PFSK-1 (cell line): ENCODE data around the gene HEYL.

Experiments
- FOXP2 ChIP-seq: optimal IDR thresholded peaks from 2 replicates; pipeline ENCODE3; 2011; ENCODE audit warnings: borderline replicate concordance, control low read depth, inconsistent platforms; ENCODE audit not compliant: insufficient read depth; ENCODE audit errors: extremely low read length, extremely low read depth
- POLR2AphosphoS5 ChIP-seq: IDR thresholded peaks from 2 replicates; pipeline ENCODE4 v1.6.1; 2012; ENCODE audit warnings: low read depth, mild to moderate bottlenecking, control low read depth, low read length, moderate library complexity
- SIN3A ChIP-seq: IDR thresholded peaks from 2 replicates; pipeline ENCODE4 v1.6.1; 2012; ENCODE audit warnings: mild to moderate bottlenecking, low read length, moderate library complexity, borderline replicate concordance; ENCODE audit not compliant: insufficient read depth
- TAF1 ChIP-seq: IDR thresholded peaks from 2 replicates; pipeline ENCODE4 v1.6.1; 2012; ENCODE audit warnings: low read length, control low read depth, borderline replicate concordance; ENCODE audit not compliant: insufficient read depth
- TF ChIP-seq, protein P1 (sequence below), 2 experiments: IDR thresholded peaks; 2 replicates each; pipeline versions ENCODE4 v1.6.1 to v1.8.0; 2011 to 2012; ENCODE audit warnings: low read depth in 2 of 2, low read length in 2 of 2, control low read depth in 1 of 2, inconsistent platforms in 1 of 2, mild to moderate bottlenecking in 1 of 2, moderate library complexity in 1 of 2; ENCODE audit not compliant: insufficient read depth in 1 of 2

The HEYL gene

DNA sequence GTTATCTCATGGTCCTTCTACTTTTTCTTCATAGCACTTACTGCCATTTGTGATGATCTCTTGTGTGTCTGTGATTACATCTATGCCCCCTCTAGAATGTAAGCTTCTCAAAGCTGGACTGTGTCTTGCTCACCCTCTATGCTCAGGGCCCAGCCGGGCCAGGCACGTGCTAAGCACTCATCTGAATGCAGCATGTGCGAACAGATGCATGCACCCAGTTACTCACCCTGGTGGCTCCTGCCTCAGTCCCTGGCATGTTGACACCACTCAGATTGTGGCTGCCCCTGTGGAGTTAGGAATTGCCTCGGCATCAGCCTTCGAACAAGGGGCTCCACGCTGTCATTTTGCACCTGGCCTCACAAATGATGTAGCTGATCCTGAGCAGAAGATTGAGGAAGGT, 43.3 kb downstream of the HEYL start:
- TF ChIP-seq, protein P1, sequence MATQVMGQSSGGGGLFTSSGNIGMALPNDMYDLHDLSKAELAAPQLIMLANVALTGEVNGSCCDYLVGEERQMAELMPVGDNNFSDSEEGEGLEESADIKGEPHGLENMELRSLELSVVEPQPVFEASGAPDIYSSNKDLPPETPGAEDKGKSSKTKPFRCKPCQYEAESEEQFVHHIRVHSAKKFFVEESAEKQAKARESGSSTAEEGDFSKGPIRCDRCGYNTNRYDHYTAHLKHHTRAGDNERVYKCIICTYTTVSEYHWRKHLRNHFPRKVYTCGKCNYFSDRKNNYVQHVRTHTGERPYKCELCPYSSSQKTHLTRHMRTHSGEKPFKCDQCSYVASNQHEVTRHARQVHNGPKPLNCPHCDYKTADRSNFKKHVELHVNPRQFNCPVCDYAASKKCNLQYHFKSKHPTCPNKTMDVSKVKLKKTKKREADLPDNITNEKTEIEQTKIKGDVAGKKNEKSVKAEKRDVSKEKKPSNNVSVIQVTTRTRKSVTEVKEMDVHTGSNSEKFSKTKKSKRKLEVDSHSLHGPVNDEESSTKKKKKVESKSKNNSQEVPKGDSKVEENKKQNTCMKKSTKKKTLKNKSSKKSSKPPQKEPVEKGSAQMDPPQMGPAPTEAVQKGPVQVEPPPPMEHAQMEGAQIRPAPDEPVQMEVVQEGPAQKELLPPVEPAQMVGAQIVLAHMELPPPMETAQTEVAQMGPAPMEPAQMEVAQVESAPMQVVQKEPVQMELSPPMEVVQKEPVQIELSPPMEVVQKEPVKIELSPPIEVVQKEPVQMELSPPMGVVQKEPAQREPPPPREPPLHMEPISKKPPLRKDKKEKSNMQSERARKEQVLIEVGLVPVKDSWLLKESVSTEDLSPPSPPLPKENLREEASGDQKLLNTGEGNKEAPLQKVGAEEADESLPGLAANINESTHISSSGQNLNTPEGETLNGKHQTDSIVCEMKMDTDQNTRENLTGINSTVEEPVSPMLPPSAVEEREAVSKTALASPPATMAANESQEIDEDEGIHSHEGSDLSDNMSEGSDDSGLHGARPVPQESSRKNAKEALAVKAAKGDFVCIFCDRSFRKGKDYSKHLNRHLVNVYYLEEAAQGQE (IDR thresholded peaks at IDR 0.05; ENCODE audit: insufficient read depth in 1 of 2, low read depth in 2 of 2, low read length in 2 of 2): no peak
- no peak for TF ChIP-seq SIN3A
- TF ChIP-seq TAF1: no peak
- TF ChIP-seq POLR2AphosphoS5: no peak
- no peak for TF ChIP-seq FOXP2

DNA sequence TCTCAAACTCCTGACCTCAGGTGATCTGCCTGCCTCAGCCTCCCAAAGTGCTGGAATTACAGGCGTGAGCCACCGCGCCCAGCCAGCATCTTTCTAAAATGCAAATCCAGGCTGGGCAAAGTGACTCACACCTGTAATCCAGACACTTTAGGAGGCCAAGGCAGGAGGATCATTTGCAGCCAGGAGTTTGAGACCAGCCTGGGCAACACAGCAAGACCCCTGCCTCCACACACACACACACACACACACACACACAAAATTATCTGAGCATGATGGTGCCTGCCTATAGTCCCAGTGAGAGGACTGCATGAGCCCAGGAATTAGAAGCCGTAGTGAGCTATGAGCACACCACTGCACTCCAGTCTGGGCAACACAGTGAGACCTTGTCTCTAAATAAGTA, 46.1 kb downstream of the HEYL start:
- TF ChIP-seq SIN3A: no peak
- no peak for TF ChIP-seq FOXP2
- TF ChIP-seq TAF1: no peak
- TF ChIP-seq, protein P1 (IDR thresholded peaks at IDR 0.05; ENCODE audit: insufficient read depth in 1 of 2, low read depth in 2 of 2, low read length in 2 of 2): no peak
- no peak for TF ChIP-seq POLR2AphosphoS5

DNA sequence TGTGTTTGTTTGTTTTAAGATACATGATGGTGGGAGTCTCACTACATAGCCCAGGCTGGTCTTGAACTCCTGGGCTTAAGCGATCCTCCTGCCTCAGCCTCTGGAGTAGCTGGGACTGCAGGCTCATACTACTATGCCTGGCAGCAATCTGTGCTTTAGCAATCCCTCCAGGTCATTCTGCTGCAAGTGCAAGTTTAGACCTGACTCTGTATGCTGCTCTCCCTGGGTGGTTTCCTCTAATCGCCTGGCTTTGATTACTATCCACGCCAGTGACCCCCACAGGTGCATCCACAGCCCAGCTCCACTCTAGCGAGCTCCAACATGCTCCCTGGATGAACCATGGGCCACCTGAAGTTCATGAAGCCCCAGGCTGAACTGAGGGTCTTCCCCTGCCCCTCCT, 47.4 kb downstream of the HEYL start:
- no peak for TF ChIP-seq TAF1
- no peak for TF ChIP-seq POLR2AphosphoS5
- TF ChIP-seq, protein P1 (IDR thresholded peaks at IDR 0.05; ENCODE audit: insufficient read depth in 1 of 2, low read depth in 2 of 2, low read length in 2 of 2): no peak
- no peak for TF ChIP-seq SIN3A
- TF ChIP-seq FOXP2: no peak

DNA sequence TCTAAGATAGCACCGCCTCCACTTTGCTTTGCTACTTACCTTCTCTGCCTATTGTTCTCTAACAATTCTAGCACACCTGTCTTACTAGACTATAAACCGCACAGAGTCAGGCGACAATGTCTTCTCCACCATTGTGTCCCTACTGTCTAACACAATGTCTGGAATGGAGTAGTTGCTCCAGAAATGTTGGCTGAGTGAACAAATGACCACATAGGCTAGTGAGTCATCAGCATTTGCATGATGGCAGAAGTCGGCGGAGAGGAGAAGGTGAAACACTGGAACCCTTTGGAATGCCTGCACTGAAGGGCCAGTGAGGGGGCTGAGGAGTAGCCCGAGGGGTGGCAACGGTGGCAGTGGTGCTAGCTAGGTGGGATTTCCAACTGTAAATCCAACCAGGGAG, 48.9 kb downstream of the HEYL start:
- TF ChIP-seq TAF1 (no peak), POLR2AphosphoS5 (no peak), SIN3A (no peak), FOXP2 (no peak)
- TF ChIP-seq, protein P1 (IDR thresholded peaks at IDR 0.05; ENCODE audit: insufficient read depth in 1 of 2, low read depth in 2 of 2, low read length in 2 of 2): no peak

DNA sequence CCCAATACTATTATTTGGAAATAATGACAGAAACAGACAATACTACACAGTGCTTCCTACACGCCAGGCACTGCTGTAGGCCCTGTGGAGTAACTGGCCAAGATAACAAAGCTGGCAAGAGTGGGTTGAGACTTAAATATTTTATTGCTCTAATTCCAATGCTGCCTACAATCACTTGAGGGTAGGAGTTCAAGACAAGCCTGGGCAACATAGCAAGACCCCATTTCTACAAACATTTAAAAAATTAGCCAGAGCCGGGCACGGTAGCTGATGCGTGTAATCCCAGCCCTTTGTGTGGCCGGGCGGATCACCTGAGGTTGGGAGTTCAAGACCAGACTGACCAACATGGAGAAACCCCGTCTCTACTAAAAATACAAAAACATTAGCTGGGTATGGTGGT, 53.5 kb downstream of the HEYL start:
- no peak for TF ChIP-seq POLR2AphosphoS5
